Activated CD4-positive, alpha-beta T cell treated with anti-CD3 and anti-CD28 coated beads, Interleukin-2, amount 10 ng/mL, durations not matched to agents 24 days and 14 days (primary cell): ENCODE results near the gene CTF1. TPM values are rescaled to one million over a fixed set of nuclear protein-coding genes. Genes with fewer than 3 reads are reported as not detected.
"Not testable (repeated sequence)": the region's sequence is repeated elsewhere in the genome, so short reads cannot be mapped to it uniquely, and the experiment has no call there.

Source experiments
- DNase-seq: peaks from one replicate; pipeline ENCODE4 v3.0.0; 2022
- H3K27ac Mint-ChIP-seq: one replicate; pipeline ENCODE4 v1.8.0; 2022; ENCODE audit warnings: mild to moderate bottlenecking, mixed read lengths
- H3K27me3 Mint-ChIP-seq: one replicate; pipeline ENCODE4 v1.8.0; 2022; ENCODE audit warnings: mixed read lengths
- H3K36me3 Mint-ChIP-seq: one replicate; pipeline ENCODE4 v1.8.0; 2022; ENCODE audit warnings: low read depth, mild to moderate bottlenecking, mixed read lengths
- H3K4me1 Mint-ChIP-seq: one replicate; pipeline ENCODE4 v1.8.0; 2021; ENCODE audit warnings: mixed read lengths
- H3K4me3 Mint-ChIP-seq: one replicate; pipeline ENCODE4 v1.8.0; 2022; ENCODE audit warnings: mild to moderate bottlenecking, moderate library complexity, mixed read lengths
- H3K9me3 Mint-ChIP-seq: one replicate; pipeline ENCODE4 v1.8.0; 2021; ENCODE audit warnings: mixed read lengths
- intact Hi-C: fragments of 100-400 bp; cut with micrococcal nuclease; formaldehyde crosslinking; loops from one replicate; pipeline ENCODE4 v1.15.1; 2023
- total RNA-seq: library from RNA; stranded (reverse); gene quantifications from 2 replicates; pipeline ENCODE4 v1.2.3, GENCODE V29; 2022

Gene CTF1
- total RNA-seq, 1 donor from 2014 or later, result 0.33 TPM

DNA sequence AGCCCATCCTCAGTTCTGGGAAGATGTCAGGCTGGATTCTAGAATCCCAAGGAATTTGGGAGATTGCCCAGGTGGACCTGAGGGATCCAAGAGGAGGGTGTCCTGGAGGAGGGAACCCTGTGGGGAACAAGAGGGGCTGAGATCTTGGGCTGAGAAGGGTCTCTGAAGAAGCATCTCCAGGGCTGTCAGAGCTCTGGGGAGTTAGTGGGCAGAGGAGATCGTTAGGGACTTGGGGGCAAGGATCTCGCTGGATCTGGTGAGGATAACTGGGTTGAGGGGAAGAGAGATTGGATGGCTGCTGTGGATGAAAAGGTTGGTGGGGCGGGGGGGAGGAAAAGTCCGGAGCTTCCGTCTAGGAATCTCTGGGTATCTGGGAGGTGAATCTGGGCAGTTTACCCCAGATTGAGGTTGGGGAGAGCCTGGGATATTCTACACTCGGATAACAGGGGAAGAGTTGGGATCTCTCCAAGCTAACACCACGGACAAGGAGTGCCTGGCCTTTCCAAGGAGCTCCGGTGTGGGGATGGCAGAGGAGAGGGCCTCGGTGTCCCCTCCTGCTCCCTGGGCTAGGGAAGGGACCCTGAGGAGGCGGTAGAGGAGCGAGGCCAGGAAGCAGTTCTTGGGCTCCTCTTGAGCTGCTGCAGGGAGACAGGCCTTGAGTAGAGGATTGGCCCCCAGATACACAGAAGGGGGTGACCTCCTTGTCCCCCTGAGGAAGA lies 28.7 kb downstream of the CTF1 start:
- H3K9me3 Mint-ChIP-seq, result no peaks in the 10 kb centered on the region
- H3K36me3 Mint-ChIP-seq, result peaks cover 9% of the 10 kb centered on the region
- no peak for DNase-seq
- peaks cover 29% of the 10 kb centered on the region for H3K4me1 Mint-ChIP-seq
- H3K27ac Mint-ChIP-seq, result peak overlapping the region; percentile 32
- H3K27me3 Mint-ChIP-seq, result no peaks in the 10 kb centered on the region
- peak overlapping the region; percentile 88 for H3K4me3 Mint-ChIP-seq
- intact Hi-C loops, result no loop called here

DNA sequence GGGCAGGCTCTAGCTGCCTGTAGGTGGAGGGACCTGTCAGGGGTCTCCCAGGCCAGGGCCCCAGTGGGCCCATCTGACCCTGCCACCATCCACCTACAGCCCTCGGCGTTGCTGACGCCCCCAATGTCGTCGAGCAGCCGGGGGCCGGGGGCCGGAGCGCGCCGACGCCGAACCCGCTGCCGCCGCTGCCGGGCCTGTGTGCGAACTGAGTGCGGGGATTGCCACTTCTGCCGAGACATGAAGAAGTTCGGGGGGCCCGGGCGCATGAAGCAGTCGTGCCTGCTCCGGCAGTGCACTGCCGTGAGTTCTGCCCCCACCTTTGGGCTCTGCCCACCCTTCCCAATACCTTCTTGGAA lies 29.2 kb downstream of the CTF1 start:
- H3K9me3 Mint-ChIP-seq, result no peaks in the 10 kb centered on the region
- DNase-seq, result no peak
- H3K4me1 Mint-ChIP-seq, result peaks cover 29% of the 10 kb centered on the region
- peak overlapping the region; percentile 53 for H3K4me3 Mint-ChIP-seq
- H3K27ac Mint-ChIP-seq, result no peak overlapping the region
- peaks cover 10% of the 10 kb centered on the region for H3K36me3 Mint-ChIP-seq
- no peaks in the 10 kb centered on the region for H3K27me3 Mint-ChIP-seq
- intact Hi-C loops, result no loop called here

GRCh38 chr16:30925995-30926811 lies 29.8 kb downstream of the CTF1 start:
- Mint-ChIP-seq H3K4me3 (peak overlapping the region; percentile 53), H3K4me1 (peaks cover 27% of the 10 kb centered on the region), H3K27ac (peak overlapping the region; percentile 67), H3K27me3 (no peaks in the 10 kb centered on the region), H3K9me3 (no peaks in the 10 kb centered on the region), H3K36me3 (peaks cover 15% of the 10 kb centered on the region)
- no peak for DNase-seq
- intact Hi-C loops, result no loop called here

GRCh38 chr16:30926937-30927788 lies 30.7 kb downstream of the CTF1 start:
- peaks cover 18% of the 10 kb centered on the region for H3K36me3 Mint-ChIP-seq
- peaks cover 21% of the 10 kb centered on the region for H3K4me1 Mint-ChIP-seq
- H3K27ac Mint-ChIP-seq, result no peak overlapping the region
- peak overlapping the region; percentile 30 for H3K4me3 Mint-ChIP-seq
- no peak for DNase-seq
- no peaks in the 10 kb centered on the region for H3K27me3 Mint-ChIP-seq
- intact Hi-C loops, result no loop called here
- no peaks in the 10 kb centered on the region for H3K9me3 Mint-ChIP-seq

DNA sequence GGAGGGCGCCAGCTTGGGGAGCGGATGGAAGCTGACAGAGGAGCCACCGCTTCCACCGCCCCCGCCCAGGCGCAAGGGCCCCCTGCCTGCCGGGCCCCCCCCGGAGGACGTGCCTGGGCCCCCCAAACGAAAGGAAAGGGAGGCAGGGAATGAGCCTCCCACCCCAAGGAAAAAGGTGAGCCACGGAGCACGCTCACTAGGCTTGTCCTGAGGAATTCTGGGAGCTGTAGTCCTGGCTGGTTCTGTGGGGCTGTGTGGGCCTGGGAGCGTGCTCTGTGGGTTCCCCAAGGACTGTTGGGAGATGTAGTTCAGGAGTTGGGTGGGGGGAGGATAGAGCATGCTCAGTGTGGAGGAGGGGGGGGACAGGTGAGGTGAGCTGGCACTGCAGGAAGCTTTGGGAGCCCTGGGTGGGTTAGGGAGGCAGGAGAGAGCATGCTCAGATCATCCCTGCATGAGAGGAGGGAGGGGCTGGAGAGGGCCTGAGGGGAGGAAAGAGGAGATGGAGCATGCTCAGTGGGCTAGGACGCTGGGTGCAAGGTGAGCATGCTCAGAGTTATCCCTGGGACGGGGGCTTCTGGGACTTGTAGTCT lies 31.5 kb downstream of the CTF1 start:
- Mint-ChIP-seq H3K27ac (no peak overlapping the region), H3K36me3 (peaks cover 23% of the 10 kb centered on the region), H3K27me3 (no peaks in the 10 kb centered on the region), H3K9me3 (no peaks in the 10 kb centered on the region), H3K4me1 (peaks cover 21% of the 10 kb centered on the region), H3K4me3 (no peak overlapping the region)
- intact Hi-C loops, result no loop called here
- peak; percentile 78 for DNase-seq

GRCh38 chr16:30928390-30928789 lies 32.0 kb downstream of the CTF1 start:
- peaks cover 17% of the 10 kb centered on the region for H3K4me1 Mint-ChIP-seq
- no peak overlapping the region for H3K4me3 Mint-ChIP-seq
- DNase-seq, result no peak
- H3K27ac Mint-ChIP-seq, result no peak overlapping the region
- H3K9me3 Mint-ChIP-seq, result no peaks in the 10 kb centered on the region
- intact Hi-C loops, result no loop called here
- no peaks in the 10 kb centered on the region for H3K27me3 Mint-ChIP-seq
- peaks cover 23% of the 10 kb centered on the region for H3K36me3 Mint-ChIP-seq

DNA sequence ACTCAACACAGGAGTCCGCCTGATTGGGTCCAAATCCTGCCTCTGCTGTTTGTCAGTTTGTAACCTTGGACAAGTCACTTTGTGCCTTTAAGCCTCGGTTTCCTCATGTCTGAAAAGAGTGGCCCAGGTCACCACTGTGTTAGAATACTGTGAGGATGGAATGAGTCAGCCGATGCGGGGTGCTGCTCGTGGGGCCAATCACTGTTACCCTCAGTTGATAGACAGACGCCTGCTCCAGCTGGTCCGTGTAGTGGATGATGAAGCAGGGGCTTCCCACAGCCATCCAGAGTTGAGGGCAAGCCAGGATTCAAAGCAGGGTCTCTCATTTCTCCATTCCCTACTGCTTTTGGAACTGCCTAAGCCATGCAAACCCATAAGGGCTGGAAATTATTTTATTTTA lies 32.8 kb downstream of the CTF1 start:
- H3K9me3 Mint-ChIP-seq, result no peaks in the 10 kb centered on the region
- no peak overlapping the region for H3K27ac Mint-ChIP-seq
- intact Hi-C loops, result no loop called here
- peaks cover 23% of the 10 kb centered on the region for H3K36me3 Mint-ChIP-seq
- no peaks in the 10 kb centered on the region for H3K27me3 Mint-ChIP-seq
- DNase-seq, result no peak
- H3K4me1 Mint-ChIP-seq, result peaks cover 17% of the 10 kb centered on the region
- H3K4me3 Mint-ChIP-seq, result no peak overlapping the region

- DNase-seq, result no peak
- H3K27ac Mint-ChIP-seq, result no peak overlapping the region
- no peak overlapping the region for H3K4me3 Mint-ChIP-seq
- H3K9me3 Mint-ChIP-seq, result no peaks in the 10 kb centered on the region
- intact Hi-C loops, result no loop called here
- no peaks in the 10 kb centered on the region for H3K27me3 Mint-ChIP-seq
- peaks cover 25% of the 10 kb centered on the region for H3K36me3 Mint-ChIP-seq
- H3K4me1 Mint-ChIP-seq, result peaks cover 17% of the 10 kb centered on the region
Observed at GRCh38 chr16:30930160-30930571, 33.8 kb downstream of the CTF1 start.

GRCh38 chr16:30931068-30931650 lies 34.7 kb downstream of the CTF1 start:
- no peaks in the 10 kb centered on the region for H3K27me3 Mint-ChIP-seq
- H3K4me1 Mint-ChIP-seq, result peaks cover 17% of the 10 kb centered on the region
- peaks cover 28% of the 10 kb centered on the region for H3K36me3 Mint-ChIP-seq
- H3K9me3 Mint-ChIP-seq, result no peaks in the 10 kb centered on the region
- intact Hi-C loops, result no loop called here
- H3K27ac Mint-ChIP-seq, result no peak overlapping the region
- no peak for DNase-seq
- no peak overlapping the region for H3K4me3 Mint-ChIP-seq

DNA sequence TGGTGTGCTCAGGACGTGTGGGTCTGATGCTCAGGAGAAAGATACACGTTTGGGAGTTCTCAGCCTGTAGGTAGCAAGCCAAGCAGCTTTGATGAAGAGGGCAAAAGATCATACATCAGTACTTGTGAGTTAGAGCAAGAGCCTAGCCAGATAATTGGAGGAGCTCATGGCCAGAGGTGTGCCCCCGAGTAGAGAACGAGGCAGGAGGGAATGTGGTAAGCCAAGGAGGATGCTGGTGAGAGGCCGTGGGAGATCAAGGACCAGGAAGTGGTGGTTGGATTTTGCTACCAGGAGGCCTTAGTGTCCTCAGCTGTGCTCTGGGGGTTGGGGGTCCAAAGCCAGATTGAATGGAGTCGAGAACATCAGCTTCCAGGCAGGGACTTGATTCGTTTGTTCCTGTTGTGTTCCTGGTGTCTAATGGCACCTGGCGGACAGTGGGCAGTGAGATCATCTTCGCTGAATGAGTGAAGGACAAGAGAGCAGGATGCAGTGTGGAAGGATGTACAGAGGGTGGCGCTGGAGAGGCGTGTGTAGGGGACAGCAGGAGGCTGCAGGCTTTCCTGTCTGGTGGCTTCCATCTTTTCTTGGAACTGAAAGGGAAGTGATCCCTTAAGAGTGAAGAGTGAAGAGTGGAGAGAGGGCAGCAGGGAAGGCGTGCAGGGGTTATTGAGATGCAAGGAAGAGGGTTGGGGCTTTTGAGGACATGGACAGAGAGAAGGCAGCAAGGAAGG lies 38.6 kb downstream of the CTF1 start:
- Mint-ChIP-seq H3K9me3 (no peaks in the 10 kb centered on the region), H3K27me3 (no peaks in the 10 kb centered on the region), H3K36me3 (peaks cover 32% of the 10 kb centered on the region), H3K4me1 (peaks cover 20% of the 10 kb centered on the region), H3K4me3 (no peak overlapping the region), H3K27ac (peak overlapping the region; percentile 52)
- intact Hi-C loops, result no loop called here
- peak; percentile 84 for DNase-seq

DNA sequence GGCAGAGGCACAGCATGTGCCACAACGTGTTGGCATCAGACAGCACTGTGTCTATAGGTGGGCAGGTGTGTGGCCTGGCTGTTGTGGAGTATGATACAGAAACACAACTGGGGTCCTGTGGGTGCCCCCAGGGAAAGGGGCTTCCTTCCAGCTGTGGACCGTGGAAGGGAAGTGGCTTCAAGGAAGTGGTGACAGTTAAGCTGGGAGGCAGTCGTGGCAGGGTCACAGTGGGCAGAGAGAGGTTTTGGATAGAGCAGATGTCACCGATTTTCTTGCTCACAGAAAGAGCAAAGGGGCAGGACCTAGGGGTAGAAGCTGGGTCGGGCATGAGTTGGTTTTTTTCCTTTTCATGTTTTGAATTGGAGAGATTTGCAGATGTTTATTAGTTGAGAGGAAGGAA lies 41.3 kb downstream of the CTF1 start:
- no peak for DNase-seq
- no peaks in the 10 kb centered on the region for H3K27me3 Mint-ChIP-seq
- H3K4me3 Mint-ChIP-seq, result no peak overlapping the region
- peaks cover 30% of the 10 kb centered on the region for H3K36me3 Mint-ChIP-seq
- intact Hi-C loops, result no loop called here
- no peaks in the 10 kb centered on the region for H3K9me3 Mint-ChIP-seq
- H3K27ac Mint-ChIP-seq, result peak overlapping the region; percentile 74
- peaks cover 35% of the 10 kb centered on the region for H3K4me1 Mint-ChIP-seq

DNA sequence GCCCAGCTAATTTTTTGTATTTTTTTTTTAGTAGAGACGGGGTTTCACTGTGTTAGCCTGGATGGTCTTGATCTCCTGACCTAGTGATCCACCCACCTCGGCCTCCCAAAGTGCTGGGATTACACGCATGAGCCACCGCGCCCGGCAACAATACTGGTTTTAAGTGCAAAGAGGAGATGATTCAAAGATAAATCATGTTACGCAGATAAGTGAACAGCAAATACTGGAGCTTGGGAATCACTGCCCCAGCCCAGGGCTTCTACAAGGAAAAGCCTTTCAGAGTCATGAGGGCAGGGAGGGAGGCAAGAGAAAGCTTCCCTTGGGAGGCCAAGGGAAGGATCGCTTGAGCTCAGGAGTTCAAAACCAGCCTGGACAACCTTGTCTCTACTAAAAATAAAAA lies 43.2 kb downstream of the CTF1 start:
- H3K9me3 Mint-ChIP-seq, H3K4me3 Mint-ChIP-seq, H3K27ac Mint-ChIP-seq, DNase-seq, intact Hi-C loops, H3K27me3 Mint-ChIP-seq: not testable (repeated sequence)
- Mint-ChIP-seq H3K36me3 (peaks cover 40% of the 10 kb centered on the region), H3K4me1 (peaks cover 36% of the 10 kb centered on the region)
